SHP77 treated with DMSO at 0.1 percent for 48 hours (cell line): ENCODE data around the gene BABAM2.
"Not testable (repeated sequence)": the region's sequence is repeated elsewhere in the genome, so short reads cannot be mapped to it uniquely, and the experiment has no call there.

Experiments
- DNase-seq: peaks from one replicate; lab custom pipeline; 2025; lab: John Stamatoyannopoulos, UW

BABAM2 gene

GRCh38 chr2:27980242-27980641 lies 89.7 kb downstream of the BABAM2 start:
- DNase-seq = no peak

GRCh38 chr2:27984153-27984552 lies 93.6 kb downstream of the BABAM2 start:
- no peak for DNase-seq

- DNase-seq = no peak
Measured at GRCh38 chr2:27988306-27988705, 97.8 kb downstream of the BABAM2 start.

- no peak for DNase-seq
Measured at GRCh38 chr2:27988718-27989117, 98.2 kb downstream of the BABAM2 start.

- no peak for DNase-seq
Measured at GRCh38 chr2:27989149-27989548, 98.6 kb downstream of the BABAM2 start.

GRCh38 chr2:27990030-27990590 lies 99.6 kb downstream of the BABAM2 start:
- DNase-seq = no peak

GRCh38 chr2:27991146-27991545 lies 100.6 kb downstream of the BABAM2 start:
- no peak for DNase-seq

GRCh38 chr2:27992787-27993401 lies 102.4 kb downstream of the BABAM2 start:
- DNase-seq = no peak

- DNase-seq = no peak
Measured at GRCh38 chr2:27993402-27993787, 102.9 kb downstream of the BABAM2 start.

GRCh38 chr2:27993950-27994728 lies 103.6 kb downstream of the BABAM2 start:
- DNase-seq = no peak

GRCh38 chr2:27996156-27996922 lies 105.8 kb downstream of the BABAM2 start:
- DNase-seq = no peak

- DNase-seq = no peak
Measured at GRCh38 chr2:28000287-28000686, 109.8 kb downstream of the BABAM2 start.

GRCh38 chr2:28002181-28002580 lies 111.7 kb downstream of the BABAM2 start:
- no peak for DNase-seq

- no peak for DNase-seq
Measured at GRCh38 chr2:28004086-28004485, 113.6 kb downstream of the BABAM2 start.

- no peak for DNase-seq
Measured at GRCh38 chr2:28009732-28010131, 119.2 kb downstream of the BABAM2 start.

- no peak for DNase-seq
Measured at GRCh38 chr2:28011322-28011737, 120.8 kb downstream of the BABAM2 start.

GRCh38 chr2:28018474-28018873 lies 127.9 kb downstream of the BABAM2 start:
- DNase-seq = not testable (repeated sequence)

GRCh38 chr2:28019521-28019920 lies 129.0 kb downstream of the BABAM2 start:
- not testable (repeated sequence) for DNase-seq

- no peak for DNase-seq
Measured at GRCh38 chr2:28021898-28022297, 131.4 kb downstream of the BABAM2 start.

- no peak for DNase-seq
Measured at GRCh38 chr2:28025123-28025522, 134.6 kb downstream of the BABAM2 start.

- not testable (repeated sequence) for DNase-seq
Measured at GRCh38 chr2:28026230-28026629, 135.7 kb downstream of the BABAM2 start.

GRCh38 chr2:28028025-28028424 lies 137.5 kb downstream of the BABAM2 start:
- DNase-seq = no peak

- DNase-seq = no peak
Measured at GRCh38 chr2:28030600-28030999, 140.1 kb downstream of the BABAM2 start.
